Esophagus muscularis mucosa (tissue), 3 donors: ENCODE data around the gene DENND2A.
A peak's percentile ranks its signal among the peaks of the same experiment; 100 is the strongest.

Source experiments
- CTCF ChIP-seq, 3 experiments: fragments of 200-600 bp in 2 of 3; fragments of 450-650 bp in 1 of 3; sonication (generic) in 2 of 3; IDR thresholded peaks; one replicate each; pipeline ENCODE4 v1.5.1; 2017 to 2019; ENCODE audit warnings: antibody characterized with exemption in 3 of 3, mild to moderate bottlenecking in 2 of 3, moderate library complexity in 1 of 3
- POLR2AphosphoS5 ChIP-seq, 2 donors: sonication (generic); formaldehyde crosslinking; IDR thresholded peaks; one replicate each; pipeline ENCODE4 v1.6.1; 2017; ENCODE audit warnings: antibody characterized with exemption in 2 of 2

- TF ChIP-seq CTCF (IDR thresholded peaks at IDR 0.05) (no peak), POLR2AphosphoS5 (IDR thresholded peaks at IDR 0.05) (peak in 1 of 2 donors; percentile 35)
Observed at GRCh38 chr7:140570120-140570519, 70.5 kb downstream of the DENND2A start.
